GM12875 (cell line): Measurements from ENCODE around the gene PDCD1LG2.

Source experiments
- H3K4me3 ChIP-seq: one replicate; pipeline ENCODE4 v1.5.1; 2011; ENCODE audit warnings: low read depth, low read length, control low read depth
- TF ChIP-seq, protein P1 (sequence below): IDR thresholded peaks from 2 replicates; pipeline ENCODE4 v1.5.1; 2011; ENCODE audit warnings: low read depth, mild to moderate bottlenecking, control low read depth, inconsistent platforms, low read length, moderate library complexity, borderline replicate concordance; ENCODE audit not compliant: insufficient read depth

PDCD1LG2 gene

DNA sequence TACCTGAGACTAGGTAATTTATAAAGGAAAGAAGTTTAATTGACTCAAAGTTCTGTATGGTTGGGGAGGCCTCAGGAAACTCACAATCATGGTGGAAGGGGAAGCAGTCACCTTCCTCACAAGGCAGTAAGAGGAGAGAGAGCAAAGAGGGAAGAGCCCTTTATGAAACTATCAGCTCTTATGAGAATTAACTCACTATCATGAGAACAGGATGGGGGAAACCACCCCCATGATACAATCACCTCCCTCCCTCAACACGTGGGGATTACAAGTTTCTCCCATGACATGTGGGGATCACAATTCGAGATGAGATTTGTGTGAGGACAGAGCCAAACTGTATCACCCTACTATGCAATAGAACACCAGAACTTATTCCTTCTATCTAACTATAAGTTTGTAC is 32.1 kb upstream of the PDCD1LG2 start:
- TF ChIP-seq, protein P1, sequence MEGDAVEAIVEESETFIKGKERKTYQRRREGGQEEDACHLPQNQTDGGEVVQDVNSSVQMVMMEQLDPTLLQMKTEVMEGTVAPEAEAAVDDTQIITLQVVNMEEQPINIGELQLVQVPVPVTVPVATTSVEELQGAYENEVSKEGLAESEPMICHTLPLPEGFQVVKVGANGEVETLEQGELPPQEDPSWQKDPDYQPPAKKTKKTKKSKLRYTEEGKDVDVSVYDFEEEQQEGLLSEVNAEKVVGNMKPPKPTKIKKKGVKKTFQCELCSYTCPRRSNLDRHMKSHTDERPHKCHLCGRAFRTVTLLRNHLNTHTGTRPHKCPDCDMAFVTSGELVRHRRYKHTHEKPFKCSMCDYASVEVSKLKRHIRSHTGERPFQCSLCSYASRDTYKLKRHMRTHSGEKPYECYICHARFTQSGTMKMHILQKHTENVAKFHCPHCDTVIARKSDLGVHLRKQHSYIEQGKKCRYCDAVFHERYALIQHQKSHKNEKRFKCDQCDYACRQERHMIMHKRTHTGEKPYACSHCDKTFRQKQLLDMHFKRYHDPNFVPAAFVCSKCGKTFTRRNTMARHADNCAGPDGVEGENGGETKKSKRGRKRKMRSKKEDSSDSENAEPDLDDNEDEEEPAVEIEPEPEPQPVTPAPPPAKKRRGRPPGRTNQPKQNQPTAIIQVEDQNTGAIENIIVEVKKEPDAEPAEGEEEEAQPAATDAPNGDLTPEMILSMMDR: no peak

DNA sequence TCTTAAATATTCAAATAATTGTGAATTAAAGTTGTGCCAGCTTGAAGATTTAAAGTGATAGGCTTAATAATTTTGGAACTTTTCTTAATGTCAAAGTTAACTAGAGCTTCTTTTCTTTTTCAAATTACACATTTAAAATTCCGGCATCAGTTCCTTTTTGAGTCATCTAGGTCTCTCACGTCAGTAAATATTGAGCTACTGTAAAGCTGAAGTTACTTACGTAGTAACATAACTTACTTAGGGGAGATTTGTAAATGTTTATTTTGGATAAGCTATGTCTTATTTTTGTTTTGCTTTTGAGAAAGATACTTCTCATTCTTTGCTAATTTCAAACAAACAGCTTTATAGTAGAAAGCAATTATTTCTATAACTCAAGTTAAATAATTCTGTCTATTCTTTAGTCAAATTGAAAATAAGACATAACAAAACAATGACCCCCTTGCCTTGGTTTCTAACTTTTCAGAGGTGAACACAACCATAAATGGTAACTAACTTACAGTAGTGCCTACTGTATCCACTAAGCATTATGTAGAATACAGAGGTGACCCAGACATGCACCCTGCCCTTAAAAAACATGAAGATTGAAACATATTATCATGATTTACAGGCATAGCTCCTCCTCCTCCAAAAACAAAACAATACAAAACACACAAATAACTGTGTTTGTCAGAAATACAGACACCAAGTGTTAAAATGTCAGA is 30.2 kb upstream of the PDCD1LG2 start:
- TF ChIP-seq, protein P1: no peak

More for the DNA sequence above, 32.1 kb upstream of the PDCD1LG2 start:
- no peak overlapping the region for H3K4me3 ChIP-seq

DNA sequence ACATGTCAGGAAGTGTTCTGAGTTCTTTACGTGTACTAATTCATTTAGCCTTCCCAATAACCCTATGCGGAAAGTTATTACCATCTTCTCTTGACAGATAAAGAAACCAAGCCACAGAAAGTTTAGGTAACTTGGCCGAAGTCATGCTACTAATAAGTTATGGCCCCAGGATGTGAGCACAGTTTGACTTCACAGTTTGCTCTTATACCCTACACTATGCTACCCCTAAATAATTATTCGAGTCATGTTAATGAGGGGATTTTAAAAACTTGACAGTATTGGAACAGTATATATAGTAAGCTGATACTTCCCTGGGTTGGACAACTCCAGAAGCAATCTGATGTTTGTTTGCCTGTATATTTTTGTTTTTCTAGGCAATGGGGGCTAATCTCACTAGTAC is 29.4 kb upstream of the PDCD1LG2 start:
- no peak overlapping the region for H3K4me3 ChIP-seq

More for the DNA sequence above, 30.2 kb upstream of the PDCD1LG2 start:
- H3K4me3 ChIP-seq: no peak overlapping the region

DNA sequence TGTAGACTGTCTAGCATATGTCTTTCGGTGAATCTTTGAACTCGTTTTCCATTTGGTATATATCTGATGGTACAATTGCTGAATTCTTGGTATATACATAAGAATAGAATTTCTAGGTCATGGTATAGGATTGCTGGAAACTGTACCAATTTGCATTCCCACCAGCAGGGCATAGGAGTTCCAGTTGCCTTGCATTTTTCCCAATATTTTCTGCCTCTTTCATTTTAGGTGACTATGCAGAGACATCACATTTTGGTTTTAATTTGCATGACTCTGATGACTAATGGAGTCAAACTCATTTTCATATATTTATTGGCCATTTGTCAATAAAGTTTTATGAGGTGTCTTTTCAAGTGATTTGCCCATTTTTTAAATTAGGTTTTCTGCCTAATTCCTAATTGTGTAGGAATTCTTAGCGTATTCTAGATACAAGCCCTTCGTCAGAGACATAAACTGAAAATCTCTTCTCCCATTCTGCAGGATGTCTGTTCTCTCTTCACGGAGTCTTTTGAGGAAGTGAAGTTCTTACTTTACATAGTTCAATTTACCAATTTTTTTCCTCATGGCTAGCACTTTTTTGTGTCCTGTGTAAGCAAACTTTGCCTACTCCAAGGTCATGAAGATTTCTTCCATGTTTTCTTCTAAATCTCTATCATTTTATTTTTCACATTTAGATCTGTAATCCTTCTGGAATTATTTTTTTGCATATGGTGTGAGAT is 28.9 kb upstream of the PDCD1LG2 start:
- H3K4me3 ChIP-seq: no peak overlapping the region
- TF ChIP-seq, protein P1: no peak

More for the DNA sequence above, 29.4 kb upstream of the PDCD1LG2 start:
- TF ChIP-seq, protein P1: no peak

DNA sequence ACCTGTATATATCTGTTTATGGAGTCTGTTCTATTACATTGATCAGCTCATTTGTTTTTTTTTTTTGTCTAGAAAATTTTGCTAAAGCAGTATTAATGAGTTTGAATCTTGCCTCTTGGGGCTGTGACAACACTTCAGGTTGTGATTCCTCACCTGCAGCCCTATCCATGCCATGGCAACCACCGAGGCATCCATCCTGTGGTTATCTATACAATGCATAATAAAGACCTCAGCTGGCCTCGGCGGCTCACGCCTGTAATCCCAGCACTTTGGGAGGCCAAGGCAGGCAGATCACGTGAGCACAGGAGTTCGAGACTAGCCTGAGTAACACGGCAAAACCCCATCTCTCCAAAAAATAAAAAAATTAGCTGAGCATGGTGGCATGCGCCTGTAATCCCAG is 28.1 kb upstream of the PDCD1LG2 start:
- no peak overlapping the region for H3K4me3 ChIP-seq
- TF ChIP-seq, protein P1: no peak

DNA sequence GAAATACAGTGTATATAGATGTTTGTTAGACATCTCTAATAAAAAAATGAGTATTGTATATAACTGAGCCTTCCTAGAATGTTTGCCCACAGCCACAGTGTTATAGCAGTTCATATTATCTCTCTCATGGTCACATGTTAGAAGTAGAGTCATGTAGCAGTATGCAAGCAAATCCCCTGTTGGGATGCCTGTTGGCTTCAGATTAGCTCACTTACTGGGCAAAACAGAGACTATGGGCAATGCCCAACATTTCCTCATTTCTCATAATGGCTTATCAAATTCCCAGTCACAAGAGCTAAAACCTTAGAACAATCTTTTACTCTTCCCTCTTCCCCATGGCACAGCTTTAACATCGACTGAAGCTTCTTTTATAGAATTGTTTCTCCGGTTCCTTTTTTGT is 27.0 kb upstream of the PDCD1LG2 start:
- H3K4me3 ChIP-seq: no peak overlapping the region
- TF ChIP-seq, protein P1: no peak

DNA sequence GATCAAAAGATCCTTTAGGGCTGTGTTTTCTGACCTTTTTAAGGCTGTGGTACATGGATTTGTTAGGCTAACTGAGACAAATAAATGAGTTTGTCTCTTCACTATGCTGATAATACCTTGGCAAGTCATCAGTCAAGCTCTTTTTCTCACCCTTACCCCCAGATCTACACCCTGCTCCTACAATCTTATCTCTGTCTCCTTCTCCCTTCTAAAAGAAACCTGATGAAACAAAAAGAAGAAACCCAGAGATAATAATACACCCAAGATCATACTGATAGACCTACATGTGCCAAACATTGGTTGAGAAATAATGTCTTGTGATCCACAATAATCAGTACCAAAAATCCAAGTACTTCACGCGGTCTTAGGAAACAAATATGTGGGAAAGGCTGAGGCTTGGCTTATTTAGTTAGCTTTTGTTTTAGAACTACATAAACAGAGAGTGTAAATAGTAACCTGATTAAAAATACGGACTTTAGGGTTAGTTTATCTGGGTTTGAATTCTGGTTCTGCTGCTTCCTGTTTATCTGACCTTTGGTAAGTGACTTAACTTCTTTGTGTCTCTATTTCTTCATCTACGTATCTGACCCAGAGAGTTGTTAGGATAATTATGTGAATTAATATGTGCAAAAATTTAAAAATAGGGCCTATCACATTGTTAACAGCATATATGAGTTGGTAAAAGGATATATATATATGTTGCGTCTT is 24.8 kb upstream of the PDCD1LG2 start:
- H3K4me3 ChIP-seq: no peak overlapping the region
- TF ChIP-seq, protein P1: no peak
